Transverse colon (tissue), 4 donors: ENCODE data around the gene RLN3. TPM values are rescaled to one million over a fixed set of nuclear protein-coding genes. Genes with fewer than 3 reads are reported as not detected.
A peak's percentile ranks its signal among the peaks of the same experiment; 100 is the strongest.

Experiments
- DNase-seq: peaks from one replicate; pipeline ENCODE4 v3.0.0-alpha.2; 2019
- H3K27ac ChIP-seq, 4 donors: fragments of 200-600 bp; sonication (generic); 2 replicates each; pipeline ENCODE4 v1.5.1; 2016 to 2018; ENCODE audit warnings: inconsistent platforms in 4 of 4
- H3K27me3 ChIP-seq: fragments of 200-600 bp; sonication (generic); 2 replicates; pipeline ENCODE4 v1.5.1; 2017; ENCODE audit warnings: inconsistent platforms
- H3K36me3 ChIP-seq, 4 donors: fragments of 200-600 bp; sonication (generic); 2 replicates each; pipeline ENCODE4 v1.5.1; 2017 to 2019; ENCODE audit warnings: inconsistent platforms in 4 of 4
- H3K4me1 ChIP-seq, 4 donors: fragments of 200-600 bp; sonication (generic); 2 replicates each; pipeline ENCODE4 v1.5.1; 2017 to 2020; ENCODE audit warnings: inconsistent platforms in 4 of 4
- H3K4me3 ChIP-seq, 4 donors: fragments of 200-600 bp; sonication (generic); 1 replicate in 1 of 4; 2 replicates in 3 of 4; pipeline versions ENCODE4 v1.5.1 to v1.6.1; 2017 to 2019; ENCODE audit warnings: inconsistent platforms in 4 of 4
- H3K9me3 ChIP-seq, 2 donors: fragments of 200-600 bp; sonication (generic); 2 replicates each; pipeline ENCODE4 v1.5.1; 2017 to 2019; ENCODE audit warnings: inconsistent platforms in 2 of 2
- CTCF ChIP-seq, 5 experiments: fragments of 200-600 bp in 3 of 5; fragments of 450-650 bp in 2 of 5; sonication (generic) in 3 of 5; IDR thresholded peaks; 1 replicate in 2 of 5; 2 replicates in 3 of 5; pipeline ENCODE4 v1.5.1; 2016 to 2017; ENCODE audit warnings: antibody characterized with exemption in 5 of 5, inconsistent platforms in 3 of 5, mild to moderate bottlenecking in 2 of 5, moderate library complexity in 1 of 5
- EP300 ChIP-seq: sonication (generic); formaldehyde crosslinking; IDR thresholded peaks from one replicate; pipeline ENCODE4 v1.6.1; 2017; ENCODE audit warnings: antibody characterized with exemption, low read depth
- POLR2A ChIP-seq: fragments of 450-650 bp; IDR thresholded peaks from one replicate; pipeline ENCODE4 v1.6.1; 2016; ENCODE audit warnings: antibody characterized with exemption, mild to moderate bottlenecking, moderate library complexity
- POLR2AphosphoS5 ChIP-seq, 3 donors: sonication (generic); formaldehyde crosslinking; IDR thresholded peaks; one replicate each; pipeline ENCODE4 v1.6.1; 2016; ENCODE audit warnings: antibody characterized with exemption in 3 of 3
- WGBS, 2 donors: methylation state at CpG; one replicate each; pipeline ENCODE4 v1.1.5; 2018; ENCODE audit warnings: low coverage in 1 of 2; 5-methylcytosine and 5-hydroxymethylcytosine counted together
- in situ Hi-C, 4 donors: fragments of 200-750 bp; cut with MboI; loops; one replicate each; pipeline versions ENCODE4 v1.15.0 to v1.15.1; 2017; ENCODE audit warnings: low sequenced_read_pairs in 3 of 4, low pct_ligation_motif_present in 1 of 4, low pct_unique_long_range_greater_than_20kb in 1 of 4
- intact Hi-C: fragments of 100-400 bp; cut with DNase I; formaldehyde crosslinking; loops from one replicate; pipeline ENCODE4 v1.15.1; 2023; ENCODE audit warnings: low total_unique reads
- total RNA-seq, 4 donors: library from RNA; depleted of rRNA; stranded (reverse); fragments of >200 nt; gene quantifications; one replicate each; pipeline ENCODE4 v1.1.0, GENCODE V29; 2016

RLN3 gene
- total RNA-seq, 4 donors from 2014 or later, result not detected

- Histone ChIP-seq H3K27ac (no peak overlapping the region), H3K27me3 (peaks cover 60% of the 10 kb centered on the region), H3K36me3 (no peaks in the 10 kb centered on the region), H3K4me1 (peaks cover 0 to 16% (median 12%) of the 10 kb centered on the region in 4 donors), H3K9me3 (no peaks in the 10 kb centered on the region), H3K4me3 (no peak overlapping the region)
- in situ Hi-C loops (loop anchor here in 3 of 4 donors (10.0 to 25.0 kb wide), 3 partner anchors 174 to 474 kb away; partner anchors contain the start of gene NANOS3 (in 2 of the 3)), intact Hi-C loops (no loop called here)
- DNase-seq, result no peak
- 20 to 51% methylated on average over 1 to 8 of the region's 9 CpGs for WGBS, 2 donors
- TF ChIP-seq CTCF (IDR thresholded peaks at IDR 0.05), result no peak
- TF ChIP-seq POLR2AphosphoS5 (IDR thresholded peaks at IDR 0.05), result no peak
- TF ChIP-seq EP300, result no peak
- TF ChIP-seq POLR2A, result no peak
These were observed 33.3 kb downstream of the RLN3 start for GRCh38 chr19:14061081-14061749.

GRCh38 chr19:14061751-14062557, 34.0 kb downstream of the RLN3 start, which contains the start of gene PALM3:
TSS of gene PALM3 (minus strand) at chr19:14062076. CDS start at chr19:14061980, 96 bp downstream.
- TF ChIP-seq EP300, result no peak
- no peak for TF ChIP-seq POLR2A
- H3K27ac ChIP-seq, result no peak within 1 kb of the TSS
- H3K4me1 ChIP-seq, result peaks cover 0 to 16% (median 11%) of the 10 kb centered on the region in 4 donors
- H3K9me3 ChIP-seq, result no peaks in the 10 kb centered on the region
- H3K36me3 ChIP-seq, result no peaks in the 10 kb centered on the region
- in situ Hi-C loops (loop anchor here in 3 of 4 donors (10.0 to 25.0 kb wide), 3 partner anchors 175 to 475 kb away; partner anchors contain the start of gene NANOS3 (in 2 of the 3)), intact Hi-C loops (no loop called here)
- no peak within 1 kb of the TSS for H3K4me3 ChIP-seq
- peaks cover 60% of the 10 kb centered on the region for H3K27me3 ChIP-seq
- peak; percentile 35 for DNase-seq
- WGBS, 2 donors, result 54 to 60% methylated on average over 2 to 19 of the region's 19 CpGs

- Histone ChIP-seq H3K4me3 (no peak overlapping the region), H3K36me3 (no peaks in the 10 kb centered on the region), H3K27me3 (peaks cover 54% of the 10 kb centered on the region), H3K27ac (no peak overlapping the region), H3K9me3 (no peaks in the 10 kb centered on the region), H3K4me1 (peaks cover 0 to 15% (median 7%) of the 10 kb centered on the region in 4 donors)
- TF ChIP-seq POLR2A (no peak), CTCF (IDR thresholded peaks at IDR 0.05) (no peak), EP300 (no peak), POLR2AphosphoS5 (IDR thresholded peaks at IDR 0.05) (no peak)
- intact Hi-C loops (no loop called here), in situ Hi-C loops (loop anchor here in 3 of 4 donors (10.0 to 25.0 kb wide), 3 partner anchors 175 to 475 kb away; partner anchors contain the start of gene NANOS3 (in 2 of the 3))
- DNase-seq, result no peak
- WGBS, 2 donors, result 60 to 79% methylated on average over 2 to 5 of the region's 5 CpGs
These were observed 34.6 kb downstream of the RLN3 start for GRCh38 chr19:14062558-14062855.

- no peaks in the 10 kb centered on the region for H3K36me3 ChIP-seq
- H3K9me3 ChIP-seq, result no peaks in the 10 kb centered on the region
- 76 to 80% methylated on average over 7 of the region's 7 CpGs for WGBS, 2 donors
- no peak overlapping the region for H3K4me3 ChIP-seq
- intact Hi-C loops, result no loop called here
- no peak for DNase-seq
- peaks cover 0 to 10% (median 2%) of the 10 kb centered on the region in 4 donors for H3K4me1 ChIP-seq
- H3K27ac ChIP-seq, result no peak overlapping the region
- no peak for TF ChIP-seq EP300
- no peak for TF ChIP-seq CTCF (IDR thresholded peaks at IDR 0.05)
- no peak for TF ChIP-seq POLR2A
- TF ChIP-seq POLR2AphosphoS5 (IDR thresholded peaks at IDR 0.05), result no peak
- peaks cover 48% of the 10 kb centered on the region for H3K27me3 ChIP-seq
- in situ Hi-C loops, result loop anchor here in 3 of 4 donors (10.0 to 25.0 kb wide), 3 partner anchors 176 to 476 kb away; partner anchors contain the start of gene NANOS3 (in 2 of the 3)
These were observed 35.2 kb downstream of the RLN3 start for GRCh38 chr19:14063105-14063504.
